Fibroblast of lung (primary cell): Measurements from ENCODE around the gene SLC25A25. TPM values are rescaled to one million over a fixed set of nuclear protein-coding genes. Genes with fewer than 3 reads are reported as not detected.

ENCODE experiments used
- DNase-seq, 2 donors: peaks; one replicate each; pipeline versions ENCODE4 v3.0.0 to v3.0.0-alpha.2; 2010; ENCODE audit warnings: low read depth in 2 of 2
- H2AFZ ChIP-seq: 2 replicates; pipeline ENCODE4 v1.5.1; 2012; ENCODE audit warnings: low read length, control low read depth, inconsistent platforms
- H3K27ac ChIP-seq: 2 replicates; pipeline ENCODE4 v1.5.1; 2011; ENCODE audit warnings: low read length, control low read depth; ENCODE audit not compliant: insufficient read depth
- H3K27me3 ChIP-seq: 2 replicates; pipeline ENCODE4 v1.5.1; 2011; ENCODE audit warnings: mild to moderate bottlenecking, low read length; ENCODE audit not compliant: control insufficient read depth, insufficient read depth
- H3K36me3 ChIP-seq: 2 replicates; pipeline ENCODE4 v1.5.1; 2011; ENCODE audit warnings: low read length; ENCODE audit not compliant: control insufficient read depth, insufficient read depth
- H3K4me1 ChIP-seq: 2 replicates; pipeline ENCODE4 v1.5.1; 2011; ENCODE audit warnings: low read length; ENCODE audit not compliant: control insufficient read depth, insufficient read depth; ENCODE audit errors: extremely low read depth
- H3K4me2 ChIP-seq: 2 replicates; pipeline ENCODE4 v1.5.1; 2011; ENCODE audit warnings: low read length, control low read depth; ENCODE audit not compliant: insufficient read depth; ENCODE audit errors: extremely low read depth
- H3K4me3 ChIP-seq, 4 experiments: fragments of 200-600 bp in 1 of 4; sonication (generic) in 1 of 4; replicated peaks in 1 of 4; 2 replicates each; pipeline ENCODE4 v1.5.1; 2011 to 2016; ENCODE audit warnings: low read length in 4 of 4, low read depth in 3 of 4, mild to moderate bottlenecking in 3 of 4, control low read depth in 2 of 4, inconsistent platforms in 1 of 4, mixed read lengths in 1 of 4; ENCODE audit not compliant: insufficient read depth in 1 of 4; ENCODE audit errors: control extremely low read depth in 1 of 4
- H3K79me2 ChIP-seq: 2 replicates; pipeline ENCODE4 v1.5.1; 2012; ENCODE audit warnings: mild to moderate bottlenecking, low read length, inconsistent platforms; ENCODE audit not compliant: control insufficient read depth, insufficient read depth
- H3K9ac ChIP-seq: 2 replicates; pipeline ENCODE4 v1.5.1; 2011; ENCODE audit warnings: mild to moderate bottlenecking, low read length, control low read depth; ENCODE audit not compliant: insufficient read depth
- H3K9me3 ChIP-seq: 2 replicates; pipeline ENCODE4 v1.5.1; 2012; ENCODE audit warnings: low read depth, low read length; ENCODE audit not compliant: control insufficient read depth, insufficient read depth
- H4K20me1 ChIP-seq: 2 replicates; pipeline ENCODE4 v1.5.1; 2011; ENCODE audit warnings: low read length; ENCODE audit not compliant: control insufficient read depth, insufficient read depth; ENCODE audit errors: extremely low read depth
- EZH2 ChIP-seq: IDR thresholded peaks from 2 replicates; pipeline ENCODE4 v1.5.1; 2012; ENCODE audit warnings: low read length, control low read depth, mild to moderate bottlenecking; ENCODE audit errors: missing control alignments
- polyA plus RNA-seq, 2 donors: library from polyadenylated mRNA; depleted of rRNA in 1 of 2; stranded (reverse) in 1 of 2; unstranded in 1 of 2; fragments of >200 nt; gene quantifications; 2 replicates each; pipeline ENCODE4 v1.2.1, GENCODE V29; 2011 to 2012; ENCODE audit warnings: missing spikeins in 1 of 2
- total RNA-seq: library from RNA; depleted of rRNA; stranded (reverse); fragments of >200 nt; gene quantifications from 2 replicates; pipeline ENCODE4 v1.2.1, GENCODE V29; 2014
- TF ChIP-seq, protein P1 (sequence below), 2 donors: IDR thresholded peaks in 1 of 2; conservative IDR thresholded peaks in 1 of 2; 1 replicate in 1 of 2; 2 replicates in 1 of 2; pipeline ENCODE4 v1.5.1; 2011 to 2012; ENCODE audit warnings: low read length in 2 of 2, control low read depth in 1 of 2, inconsistent platforms in 1 of 2, low read depth in 1 of 2, mild to moderate bottlenecking in 1 of 2

Gene SLC25A25
- total and polyA plus RNA-seq, 2 donors (not counting 1 experiment from before 2014, with no cell fraction given): 14.0 to 30.7 TPM

DNA sequence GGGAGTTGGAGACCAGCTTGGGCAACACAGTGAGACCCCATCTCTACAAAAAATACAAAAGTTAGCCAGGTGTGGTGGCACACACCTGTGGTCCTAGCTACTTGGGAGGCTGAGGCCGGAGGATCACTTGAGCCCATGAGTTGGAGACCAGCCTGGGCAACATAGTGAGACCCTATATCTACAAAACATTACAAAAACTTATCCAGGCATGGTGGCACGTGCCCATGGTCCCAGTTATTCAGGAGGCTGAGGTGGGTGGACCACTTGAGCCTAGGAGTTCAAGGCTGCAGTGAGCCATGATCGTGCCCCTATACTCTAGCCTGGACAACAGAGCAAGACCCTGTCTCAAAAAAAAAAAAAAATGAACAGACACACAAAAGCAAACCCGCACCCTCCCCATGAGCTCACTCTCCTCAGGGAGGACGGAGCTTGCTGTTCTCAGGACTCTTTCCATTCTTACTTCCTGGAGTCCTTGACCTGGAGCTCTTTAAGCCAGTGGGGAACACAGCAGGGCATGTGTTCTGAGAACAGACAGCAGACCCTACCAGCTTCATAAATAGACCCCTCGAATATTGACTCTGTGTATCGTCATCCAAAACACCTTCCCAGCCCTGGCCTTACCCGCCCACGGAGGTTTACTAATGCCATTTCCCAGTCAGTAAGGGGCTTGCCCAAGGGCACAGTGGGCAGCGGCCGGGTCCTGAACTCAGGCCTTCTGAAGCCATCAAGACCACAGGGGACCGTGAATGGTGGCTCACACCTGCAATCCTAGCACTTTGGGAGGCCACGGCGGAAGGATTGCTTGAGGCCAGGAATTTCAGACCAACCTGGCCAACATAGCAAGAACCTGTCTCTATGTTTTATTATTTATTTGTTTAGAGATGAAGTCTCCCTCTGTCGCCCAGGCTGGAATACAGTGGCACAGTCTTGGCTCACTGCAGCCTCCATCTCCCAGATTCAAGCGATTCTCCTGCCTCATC, 48.4 kb downstream of the SLC25A25 start:
- Histone ChIP-seq H3K36me3 (peaks cover 4% of the 10 kb centered on the region), H3K9me3 (no peaks in the 10 kb centered on the region), H3K9ac (no peak overlapping the region), H3K27me3 (no peaks in the 10 kb centered on the region), H3K4me2 (no peak overlapping the region), H4K20me1 (no peaks in the 10 kb centered on the region), H3K79me2 (no peaks in the 10 kb centered on the region), H2AFZ (no peak overlapping the region), H3K27ac (no peak overlapping the region), H3K4me1 (peaks cover 4% of the 10 kb centered on the region), H3K4me3 (no peak overlapping the region)
- TF ChIP-seq EZH2: no peak
- TF ChIP-seq, protein P1, sequence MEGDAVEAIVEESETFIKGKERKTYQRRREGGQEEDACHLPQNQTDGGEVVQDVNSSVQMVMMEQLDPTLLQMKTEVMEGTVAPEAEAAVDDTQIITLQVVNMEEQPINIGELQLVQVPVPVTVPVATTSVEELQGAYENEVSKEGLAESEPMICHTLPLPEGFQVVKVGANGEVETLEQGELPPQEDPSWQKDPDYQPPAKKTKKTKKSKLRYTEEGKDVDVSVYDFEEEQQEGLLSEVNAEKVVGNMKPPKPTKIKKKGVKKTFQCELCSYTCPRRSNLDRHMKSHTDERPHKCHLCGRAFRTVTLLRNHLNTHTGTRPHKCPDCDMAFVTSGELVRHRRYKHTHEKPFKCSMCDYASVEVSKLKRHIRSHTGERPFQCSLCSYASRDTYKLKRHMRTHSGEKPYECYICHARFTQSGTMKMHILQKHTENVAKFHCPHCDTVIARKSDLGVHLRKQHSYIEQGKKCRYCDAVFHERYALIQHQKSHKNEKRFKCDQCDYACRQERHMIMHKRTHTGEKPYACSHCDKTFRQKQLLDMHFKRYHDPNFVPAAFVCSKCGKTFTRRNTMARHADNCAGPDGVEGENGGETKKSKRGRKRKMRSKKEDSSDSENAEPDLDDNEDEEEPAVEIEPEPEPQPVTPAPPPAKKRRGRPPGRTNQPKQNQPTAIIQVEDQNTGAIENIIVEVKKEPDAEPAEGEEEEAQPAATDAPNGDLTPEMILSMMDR (conservative IDR thresholded peaks at IDR 0.05 in 1 of 2, IDR thresholded peaks at IDR 0.05 in 1 of 2; ENCODE audit: low read depth in 1 of 2, low read length in 2 of 2): no peak
- no peak for DNase-seq

DNA sequence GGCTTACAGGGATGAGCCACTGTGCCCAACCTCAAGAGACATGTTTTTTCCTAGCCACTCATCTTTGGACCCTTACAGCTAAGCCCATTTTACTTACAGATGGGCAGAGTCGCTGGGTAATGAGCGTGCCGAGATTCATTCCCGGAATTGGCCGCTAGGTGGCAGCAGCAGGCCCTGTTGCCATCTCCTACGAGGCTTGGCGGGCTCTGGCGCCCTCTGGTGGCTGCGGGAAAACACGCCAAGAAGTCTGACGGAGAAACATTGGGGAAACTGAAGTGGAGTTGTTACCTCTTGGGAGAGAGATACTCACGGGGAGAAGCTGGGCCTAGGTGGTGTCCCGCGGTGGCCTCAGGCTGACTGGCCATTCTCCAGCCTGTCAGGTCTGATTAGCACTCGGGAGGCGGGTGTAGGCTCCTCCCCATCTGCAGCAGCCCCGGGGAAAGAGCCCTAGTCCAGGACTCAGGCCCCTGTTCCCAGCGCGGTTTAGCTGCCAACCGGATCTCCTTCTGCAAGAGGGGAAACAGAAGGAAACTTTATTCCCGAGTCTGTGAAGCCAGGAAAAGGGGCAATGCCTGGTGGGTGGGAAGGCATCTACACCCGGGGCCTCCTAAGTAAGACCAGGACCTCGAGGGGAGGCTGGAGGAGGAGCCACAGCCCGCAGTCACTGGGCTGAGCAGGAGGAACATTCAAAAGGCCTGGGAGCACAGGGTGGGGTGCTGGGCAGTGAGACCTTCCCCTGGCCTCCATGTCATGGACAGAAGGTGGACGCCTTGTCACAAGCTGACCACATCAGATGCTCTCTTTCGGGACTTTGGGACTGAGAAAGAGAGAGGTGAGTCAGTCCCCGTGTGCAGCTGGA, 49.8 kb downstream of the SLC25A25 start:
- Histone ChIP-seq H4K20me1 (no peaks in the 10 kb centered on the region), H3K9ac (peak overlapping the region; percentile 30), H3K4me2 (peak overlapping the region; percentile 68), H3K4me3 (no peak overlapping the region), H3K27ac (no peak overlapping the region), H3K79me2 (no peaks in the 10 kb centered on the region), H3K9me3 (no peaks in the 10 kb centered on the region), H3K36me3 (peaks cover 10% of the 10 kb centered on the region), H3K4me1 (peaks cover 4% of the 10 kb centered on the region), H3K27me3 (no peaks in the 10 kb centered on the region), H2AFZ (peak overlapping the region; percentile 86)
- peak; percentile 69 to 87 for DNase-seq
- TF ChIP-seq, protein P1 (conservative IDR thresholded peaks at IDR 0.05 in 1 of 2, IDR thresholded peaks at IDR 0.05 in 1 of 2; ENCODE audit: low read depth in 1 of 2, low read length in 2 of 2): peak; percentile 100
- TF ChIP-seq EZH2: no peak

DNA sequence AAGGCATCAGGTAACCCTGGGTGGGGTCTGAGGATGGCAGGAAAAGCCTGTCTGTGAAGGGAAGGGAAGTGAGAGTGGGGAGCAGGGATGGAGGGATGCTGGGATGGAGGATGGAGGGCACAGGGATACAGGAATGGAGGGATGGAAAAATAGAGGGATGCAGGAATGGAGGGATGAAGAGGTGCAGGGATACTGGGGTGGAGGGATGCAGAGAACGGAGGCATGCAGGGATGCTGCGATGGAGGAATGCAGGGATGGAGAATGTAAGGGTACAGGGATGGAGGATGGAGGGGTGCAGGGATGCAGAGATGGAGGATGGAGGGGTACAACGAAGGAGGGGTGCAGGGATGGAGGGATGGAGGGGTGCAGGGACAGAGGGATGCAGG, 50.4 kb downstream of the SLC25A25 start:
- no peak overlapping the region for H3K4me2 ChIP-seq
- no peaks in the 10 kb centered on the region for H3K27me3 ChIP-seq
- TF ChIP-seq, protein P1 (conservative IDR thresholded peaks at IDR 0.05 in 1 of 2, IDR thresholded peaks at IDR 0.05 in 1 of 2; ENCODE audit: low read depth in 1 of 2, low read length in 2 of 2): no peak
- TF ChIP-seq EZH2: no peak
- no peaks in the 10 kb centered on the region for H3K9me3 ChIP-seq
- H2AFZ ChIP-seq: no peak overlapping the region
- no peak for DNase-seq
- no peak overlapping the region for H3K27ac ChIP-seq
- peaks cover 4% of the 10 kb centered on the region for H3K4me1 ChIP-seq
- no peaks in the 10 kb centered on the region for H4K20me1 ChIP-seq
- H3K9ac ChIP-seq: no peak overlapping the region
- H3K36me3 ChIP-seq: peaks cover 10% of the 10 kb centered on the region
- no peaks in the 10 kb centered on the region for H3K79me2 ChIP-seq
- no peak overlapping the region for H3K4me3 ChIP-seq
